Activated T-cell treated with anti-CD3 and anti-CD28 coated beads, Interleukin-2, amount 50 U/mL, for 4 hours (primary cell): ENCODE data around the gene RAPH1. TPM values are rescaled to one million over a fixed set of nuclear protein-coding genes. Genes with fewer than 3 reads are reported as not detected.
A peak's percentile ranks its signal among the peaks of the same experiment; 100 is the strongest.
"Not testable (repeated sequence)": the region's sequence is repeated elsewhere in the genome, so short reads cannot be mapped to it uniquely, and the experiment has no call there.

Experiments used
- ATAC-seq, 2 donors: fragments of 200-7000 bp; cut with Tn5 transposase; one replicate each; pipeline ENCODE4 v1.10.0; 2021
- DNase-seq: peaks from one replicate; pipeline ENCODE4 v3.0.0-alpha.2; 2020
- H3K27me3 Mint-ChIP-seq: one replicate; pipeline ENCODE4 v1.8.0; 2021; ENCODE audit warnings: low read depth, mixed read lengths
- H3K36me3 Mint-ChIP-seq: one replicate; pipeline ENCODE4 v1.8.0; 2022; ENCODE audit warnings: mixed read lengths; ENCODE audit not compliant: insufficient read depth
- H3K4me1 Mint-ChIP-seq: one replicate; pipeline ENCODE4 v1.8.0; 2021; ENCODE audit warnings: low read depth, mixed read lengths
- H3K4me3 Mint-ChIP-seq: one replicate; pipeline ENCODE4 v1.8.0; 2021; ENCODE audit warnings: mild to moderate bottlenecking, moderate library complexity, mixed read lengths
- H3K9me3 Mint-ChIP-seq: one replicate; pipeline ENCODE4 v1.8.0; 2021; ENCODE audit warnings: mixed read lengths
- total RNA-seq, 3 donors: library from RNA; stranded (reverse); gene quantifications; one replicate each; pipeline ENCODE4 v1.2.1, GENCODE V29; 2021

The RAPH1 gene
- total RNA-seq, 3 donors from 2014 or later, result 12.0 to 12.9 (median 12.8) TPM

GRCh38 chr2:203533676-203534591, 1.2 kb downstream of the RAPH1 start:
- Mint-ChIP-seq H3K36me3 (peaks cover 5% of the 10 kb centered on the region), H3K27me3 (peaks cover 22% of the 10 kb centered on the region), H3K9me3 (peaks cover 20% of the 10 kb centered on the region), H3K4me3 (peak overlapping the region; percentile 89), H3K4me1 (peaks cover 39% of the 10 kb centered on the region)
- ATAC-seq (peak; percentile 25 to 47), DNase-seq (no peak)

- H3K9me3 Mint-ChIP-seq, result peaks cover 11% of the 10 kb centered on the region
- peaks cover 22% of the 10 kb centered on the region for H3K27me3 Mint-ChIP-seq
- H3K4me1 Mint-ChIP-seq, result peaks cover 32% of the 10 kb centered on the region
- peak overlapping the region; percentile 89 for H3K4me3 Mint-ChIP-seq
- peaks cover 5% of the 10 kb centered on the region for H3K36me3 Mint-ChIP-seq
- ATAC-seq, result no peak
- DNase-seq, result no peak
Measured at GRCh38 chr2:203532957-203533658, 2.0 kb downstream of the RAPH1 start.

GRCh38 chr2:203527719-203528118, 7.4 kb downstream of the RAPH1 start:
- Mint-ChIP-seq H3K27me3 (peaks cover 7% of the 10 kb centered on the region), H3K4me1 (peaks cover 6% of the 10 kb centered on the region), H3K36me3 (peaks cover 2% of the 10 kb centered on the region), H3K4me3 (no peak overlapping the region), H3K9me3 (no peaks in the 10 kb centered on the region)
- ATAC-seq (no peak), DNase-seq (no peak)

GRCh38 chr2:203513268-203513667, 21.8 kb downstream of the RAPH1 start:
- not testable (repeated sequence) for H3K4me1 Mint-ChIP-seq, H3K9me3 Mint-ChIP-seq, H3K4me3 Mint-ChIP-seq, H3K36me3 Mint-ChIP-seq, DNase-seq, ATAC-seq, H3K27me3 Mint-ChIP-seq

GRCh38 chr2:203510941-203511305, 24.2 kb downstream of the RAPH1 start:
- Mint-ChIP-seq H3K4me3 (no peak overlapping the region), H3K36me3 (peaks cover 1% of the 10 kb centered on the region), H3K27me3 (no peaks in the 10 kb centered on the region), H3K9me3 (peaks cover 5% of the 10 kb centered on the region), H3K4me1 (peaks cover 2% of the 10 kb centered on the region)
- ATAC-seq (no peak), DNase-seq (no peak)

- DNase-seq, result no peak
- no peaks in the 10 kb centered on the region for H3K27me3 Mint-ChIP-seq
- no peak for ATAC-seq
- peaks cover 5% of the 10 kb centered on the region for H3K9me3 Mint-ChIP-seq
- H3K4me1 Mint-ChIP-seq, result peaks cover 2% of the 10 kb centered on the region
- no peak overlapping the region for H3K4me3 Mint-ChIP-seq
- H3K36me3 Mint-ChIP-seq, result peaks cover 1% of the 10 kb centered on the region
Measured at GRCh38 chr2:203510256-203510940, 24.7 kb downstream of the RAPH1 start.

- H3K4me3 Mint-ChIP-seq, H3K27me3 Mint-ChIP-seq, H3K9me3 Mint-ChIP-seq, H3K36me3 Mint-ChIP-seq, DNase-seq, ATAC-seq: not testable (repeated sequence)
- peaks cover 13% of the 10 kb centered on the region for H3K4me1 Mint-ChIP-seq
Measured at GRCh38 chr2:203503460-203503859, 31.6 kb downstream of the RAPH1 start.

- peaks cover 16% of the 10 kb centered on the region for H3K4me1 Mint-ChIP-seq
- H3K36me3 Mint-ChIP-seq, result peaks cover 9% of the 10 kb centered on the region
- H3K9me3 Mint-ChIP-seq, result no peaks in the 10 kb centered on the region
- no peak for DNase-seq
- H3K4me3 Mint-ChIP-seq, result no peak overlapping the region
- no peak for ATAC-seq
- H3K27me3 Mint-ChIP-seq, result no peaks in the 10 kb centered on the region
Measured at GRCh38 chr2:203501873-203502272, 33.2 kb downstream of the RAPH1 start.

GRCh38 chr2:203500951-203501350, 34.1 kb downstream of the RAPH1 start:
- Mint-ChIP-seq H3K36me3 (peaks cover 9% of the 10 kb centered on the region), H3K4me3 (no peak overlapping the region), H3K4me1 (peaks cover 16% of the 10 kb centered on the region), H3K9me3 (no peaks in the 10 kb centered on the region), H3K27me3 (no peaks in the 10 kb centered on the region)
- ATAC-seq (no peak), DNase-seq (no peak)

GRCh38 chr2:203500297-203500696, 34.8 kb downstream of the RAPH1 start:
- Mint-ChIP-seq H3K9me3 (no peaks in the 10 kb centered on the region), H3K36me3 (peaks cover 9% of the 10 kb centered on the region), H3K27me3 (no peaks in the 10 kb centered on the region), H3K4me3 (no peak overlapping the region), H3K4me1 (peaks cover 16% of the 10 kb centered on the region)
- ATAC-seq, result no peak
- DNase-seq, result no peak

GRCh38 chr2:203498161-203498560, 36.9 kb downstream of the RAPH1 start:
- Mint-ChIP-seq H3K9me3 (no peaks in the 10 kb centered on the region), H3K36me3 (peaks cover 8% of the 10 kb centered on the region), H3K4me1 (peaks cover 18% of the 10 kb centered on the region), H3K4me3 (no peak overlapping the region), H3K27me3 (no peaks in the 10 kb centered on the region)
- ATAC-seq (peak in 1 of 2 donors; percentile 28), DNase-seq (no peak)

GRCh38 chr2:203492965-203493364, 42.1 kb downstream of the RAPH1 start:
- Mint-ChIP-seq H3K36me3 (peaks cover 9% of the 10 kb centered on the region), H3K4me1 (peaks cover 8% of the 10 kb centered on the region), H3K9me3 (no peaks in the 10 kb centered on the region), H3K27me3 (no peaks in the 10 kb centered on the region), H3K4me3 (no peak overlapping the region)
- DNase-seq (no peak), ATAC-seq (peak; percentile 43 to 73)

- DNase-seq (no peak), ATAC-seq (no peak)
- Mint-ChIP-seq H3K4me3 (no peak overlapping the region), H3K27me3 (no peaks in the 10 kb centered on the region), H3K4me1 (peaks cover 8% of the 10 kb centered on the region), H3K36me3 (peaks cover 9% of the 10 kb centered on the region), H3K9me3 (no peaks in the 10 kb centered on the region)
Measured at GRCh38 chr2:203490391-203490790, 44.7 kb downstream of the RAPH1 start.

- ATAC-seq (no peak), DNase-seq (no peak)
- H3K36me3 Mint-ChIP-seq, result peaks cover 6% of the 10 kb centered on the region
- H3K4me1 Mint-ChIP-seq, result peaks cover 10% of the 10 kb centered on the region
- H3K9me3 Mint-ChIP-seq, result no peaks in the 10 kb centered on the region
- no peaks in the 10 kb centered on the region for H3K27me3 Mint-ChIP-seq
- no peak overlapping the region for H3K4me3 Mint-ChIP-seq
Measured at GRCh38 chr2:203489531-203489930, 45.6 kb downstream of the RAPH1 start.
